ENCODE data around the gene SLCO4A1.

GRCh38 chr20:62658593-62659178 lies 16.4 kb downstream of the SLCO4A1 start:
- TF ChIP-seq CTCF (IDR thresholded peaks at IDR 0.05): no peak
- TF ChIP-seq POLR2A (IDR thresholded peaks at IDR 0.05): no peak

Data from esophagus squamous epithelium (tissue), 4 donors.